GM10266 (cell line): Measurements from ENCODE around the gene CTNS.
A peak's percentile ranks its signal among the peaks of the same experiment; 100 is the strongest.

Experiments used
- DNase-seq: peaks from one replicate; pipeline ENCODE4 v3.0.0; 2012; ENCODE audit errors: extremely low spot score
- TF ChIP-seq, protein P1 (sequence below): IDR thresholded peaks from 2 replicates; pipeline ENCODE4 v1.5.1; 2012; ENCODE audit warnings: mild to moderate bottlenecking, low read depth; ENCODE audit not compliant: control insufficient read depth, insufficient read depth; ENCODE audit errors: missing control alignments

Gene CTNS

DNA sequence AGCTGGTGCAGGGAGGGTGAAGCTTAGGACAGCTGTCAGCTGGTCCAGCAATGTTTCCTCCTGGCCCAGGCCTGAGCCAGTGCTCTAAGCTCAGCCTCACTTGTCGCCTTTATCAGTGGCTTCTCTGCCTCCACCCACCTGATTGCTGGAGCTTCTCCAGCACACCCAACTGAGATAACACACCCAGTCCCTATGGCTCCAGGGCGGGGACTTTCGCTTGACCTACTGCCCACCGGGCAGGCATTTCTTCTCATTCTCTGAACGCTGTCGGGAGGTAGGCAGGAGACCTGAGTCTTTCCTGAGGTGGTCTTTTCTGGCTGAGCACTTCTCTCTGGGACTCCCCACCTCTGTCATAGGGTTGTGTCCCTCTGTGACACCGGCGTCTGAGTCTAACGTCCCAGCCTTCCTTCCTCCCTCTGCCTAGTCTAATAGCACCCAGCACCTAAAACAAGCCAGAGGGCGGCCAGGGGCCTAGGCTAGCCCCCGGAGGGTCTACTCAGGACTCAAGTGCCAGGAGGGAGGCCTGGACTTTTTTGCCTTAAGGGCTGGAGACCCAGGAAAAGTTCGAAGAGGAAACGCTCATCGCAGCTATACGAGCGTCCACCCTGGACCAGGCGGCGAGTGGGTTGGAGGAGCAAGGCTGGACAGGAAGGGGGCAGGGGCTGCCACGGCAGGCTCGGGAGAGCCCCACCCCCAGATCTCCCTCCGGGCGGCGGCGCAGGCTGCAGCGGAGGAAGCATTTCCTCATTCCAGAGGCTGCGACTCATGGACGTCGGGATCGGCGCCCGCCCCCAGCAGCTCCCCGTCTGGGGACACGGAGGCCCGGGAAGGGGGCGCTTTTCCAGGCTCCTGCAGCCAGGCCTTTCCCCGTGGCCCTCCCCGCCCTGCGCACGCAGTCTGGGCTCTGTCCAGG is 31.1 kb downstream of the CTNS start:
- peak; percentile 58 for DNase-seq
- TF ChIP-seq, protein P1, sequence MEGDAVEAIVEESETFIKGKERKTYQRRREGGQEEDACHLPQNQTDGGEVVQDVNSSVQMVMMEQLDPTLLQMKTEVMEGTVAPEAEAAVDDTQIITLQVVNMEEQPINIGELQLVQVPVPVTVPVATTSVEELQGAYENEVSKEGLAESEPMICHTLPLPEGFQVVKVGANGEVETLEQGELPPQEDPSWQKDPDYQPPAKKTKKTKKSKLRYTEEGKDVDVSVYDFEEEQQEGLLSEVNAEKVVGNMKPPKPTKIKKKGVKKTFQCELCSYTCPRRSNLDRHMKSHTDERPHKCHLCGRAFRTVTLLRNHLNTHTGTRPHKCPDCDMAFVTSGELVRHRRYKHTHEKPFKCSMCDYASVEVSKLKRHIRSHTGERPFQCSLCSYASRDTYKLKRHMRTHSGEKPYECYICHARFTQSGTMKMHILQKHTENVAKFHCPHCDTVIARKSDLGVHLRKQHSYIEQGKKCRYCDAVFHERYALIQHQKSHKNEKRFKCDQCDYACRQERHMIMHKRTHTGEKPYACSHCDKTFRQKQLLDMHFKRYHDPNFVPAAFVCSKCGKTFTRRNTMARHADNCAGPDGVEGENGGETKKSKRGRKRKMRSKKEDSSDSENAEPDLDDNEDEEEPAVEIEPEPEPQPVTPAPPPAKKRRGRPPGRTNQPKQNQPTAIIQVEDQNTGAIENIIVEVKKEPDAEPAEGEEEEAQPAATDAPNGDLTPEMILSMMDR: no peak

DNA sequence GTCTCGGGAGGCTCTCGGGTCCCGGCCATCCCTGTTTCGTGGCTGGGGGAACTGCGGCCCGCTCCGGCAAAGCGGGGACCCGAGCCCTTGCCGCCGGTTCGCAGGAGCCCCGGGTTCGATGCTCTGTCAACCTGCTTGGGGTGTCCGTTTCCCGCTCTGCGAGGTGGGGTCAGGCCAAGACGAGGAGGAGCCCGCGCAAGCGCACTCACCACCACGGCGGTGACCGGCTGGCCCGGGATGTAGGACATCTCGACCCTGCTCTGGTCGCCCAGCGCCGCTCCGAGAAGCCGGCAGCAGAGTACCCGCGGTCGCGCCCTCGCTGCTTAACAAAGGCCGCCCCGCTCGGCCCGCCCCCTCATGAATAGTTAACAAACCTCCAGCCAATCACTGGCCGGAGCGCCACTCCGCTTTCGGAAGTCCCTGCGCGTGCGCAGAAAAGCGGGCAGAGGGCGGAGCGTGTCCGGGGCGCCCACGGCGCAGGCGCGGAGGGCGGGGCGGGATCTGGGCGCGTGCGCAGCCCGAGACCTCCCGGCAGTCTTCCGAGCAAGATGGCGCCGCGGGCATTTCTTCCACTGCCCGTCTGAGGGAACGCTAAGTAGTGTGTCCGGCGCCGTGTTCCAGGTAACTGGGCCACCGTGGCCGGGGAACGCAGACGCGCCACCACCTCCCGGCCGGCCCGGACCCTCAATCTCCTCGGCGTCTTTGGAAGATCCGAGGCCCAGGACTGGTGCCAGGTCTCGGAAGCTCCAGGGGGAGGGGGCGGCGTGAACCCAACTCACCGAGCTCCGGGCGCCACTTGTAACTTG is 31.9 kb downstream of the CTNS start, which contains the start of the genes EMC6 and TAX1BP3:
TSS of gene EMC6 (plus strand) at position 534 of the 806 bp plus-strand sequence. CDS start 335 bp downstream, outside the sequence.
TSS of gene TAX1BP3 (minus strand) at position 300 of the 806 bp plus-strand sequence. CDS start at position 248, 52 bp downstream.
- TF ChIP-seq, protein P1: no peak
- peak; percentile 100 for DNase-seq

DNA sequence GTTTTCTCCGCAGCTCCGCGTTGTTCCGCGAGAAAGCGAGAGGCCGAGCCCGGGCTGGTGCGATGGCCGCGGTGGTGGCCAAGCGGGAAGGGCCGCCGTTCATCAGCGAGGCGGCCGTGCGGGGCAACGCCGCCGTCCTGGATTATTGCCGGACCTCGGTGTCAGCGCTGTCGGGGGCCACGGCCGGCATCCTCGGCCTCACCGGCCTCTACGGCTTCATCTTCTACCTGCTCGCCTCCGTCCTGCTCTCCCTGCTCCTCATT is 32.5 kb downstream of the CTNS start:
- no peak for DNase-seq
- TF ChIP-seq, protein P1: no peak

DNA sequence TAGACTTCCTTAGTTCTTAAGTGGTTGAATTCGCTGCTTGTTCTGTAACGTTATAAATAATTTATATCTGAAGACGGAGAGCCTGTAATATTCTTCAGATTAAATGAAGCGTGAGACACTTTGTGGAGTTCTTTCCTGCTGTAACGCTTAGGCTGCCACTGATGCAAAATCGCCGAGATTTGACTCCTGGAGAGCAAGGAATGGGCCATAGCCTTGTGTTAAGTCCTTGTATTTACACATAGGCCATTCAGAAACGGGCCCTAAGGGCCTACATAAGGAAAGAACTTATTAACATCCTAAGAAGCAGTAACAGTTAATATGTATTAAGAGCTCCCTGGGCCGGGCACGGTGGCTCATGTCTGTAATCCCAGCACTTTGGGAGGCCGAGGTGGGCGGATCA is 33.0 kb downstream of the CTNS start:
- TF ChIP-seq, protein P1: no peak
- DNase-seq: no peak

DNA sequence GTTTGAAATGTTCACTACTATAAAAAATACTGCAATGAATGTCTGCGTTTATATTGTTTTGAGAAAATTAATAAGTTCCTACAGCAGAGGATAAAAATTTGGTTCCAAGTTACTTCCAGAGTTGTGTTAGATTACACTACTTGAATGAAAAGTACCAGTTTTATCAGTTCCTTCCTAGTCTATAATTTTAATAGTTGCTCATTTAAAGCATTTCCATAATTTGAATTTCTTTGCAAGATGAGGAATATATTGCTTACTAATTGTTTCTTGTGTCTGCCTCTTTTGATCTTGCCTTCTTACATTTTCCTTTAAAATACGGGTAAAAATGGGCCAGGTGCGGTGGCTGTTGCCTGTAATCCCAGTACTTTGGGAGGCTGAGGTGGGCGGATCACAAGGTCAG is 36.0 kb downstream of the CTNS start:
- TF ChIP-seq, protein P1: no peak
- no peak for DNase-seq

DNA sequence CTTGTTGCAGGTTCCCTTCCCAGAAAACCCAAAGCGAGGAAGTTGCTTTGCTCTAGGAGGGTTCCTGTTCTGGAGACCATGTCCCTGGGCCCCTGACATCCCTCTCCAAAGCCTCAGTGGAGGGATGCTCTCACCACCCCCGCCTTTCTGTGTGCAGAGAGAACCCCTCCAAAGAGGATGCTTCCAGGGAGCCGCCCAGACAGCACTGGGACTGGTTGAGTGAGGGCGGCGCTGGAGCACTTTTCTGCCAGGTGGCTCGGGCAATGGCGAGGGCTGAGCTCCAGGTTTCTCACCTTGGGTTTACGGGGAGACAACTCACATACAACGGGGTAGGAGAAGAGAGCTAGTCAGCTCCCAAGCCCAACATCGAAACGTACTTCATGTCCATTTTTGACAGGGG is 39.3 kb downstream of the CTNS start:
- TF ChIP-seq, protein P1: no peak

More for the DNA sequence above, 39.3 kb downstream of the CTNS start:
- no peak for DNase-seq
